HL-60 (cell line): ENCODE data around the gene RNF5.

Source experiments
- CTCF ChIP-seq: IDR thresholded peaks from one replicate; pipeline ENCODE4 v1.5.1; 2011; ENCODE audit warnings: low read length, control low read depth, inconsistent platforms; ENCODE audit not compliant: insufficient read depth
- POLR2AphosphoS5 ChIP-seq: IDR thresholded peaks from 2 replicates; pipeline ENCODE4 v1.6.1; 2012; ENCODE audit warnings: low read depth

- TF ChIP-seq CTCF (no peak), POLR2AphosphoS5 (no peak)
These were observed 16.2 kb downstream of the RNF5 start for GRCh38 chr6:32194388-32194787.
